LNCAP (cell line): ENCODE results near the gene LTN1.

ENCODE experiments used
- TF ChIP-seq, protein P1 (sequence below): fragments of 450-650 bp; IDR thresholded peaks from 2 replicates; pipeline ENCODE4 v1.5.1; 2017; ENCODE audit warnings: mild to moderate bottlenecking

LTN1 gene, protein sequence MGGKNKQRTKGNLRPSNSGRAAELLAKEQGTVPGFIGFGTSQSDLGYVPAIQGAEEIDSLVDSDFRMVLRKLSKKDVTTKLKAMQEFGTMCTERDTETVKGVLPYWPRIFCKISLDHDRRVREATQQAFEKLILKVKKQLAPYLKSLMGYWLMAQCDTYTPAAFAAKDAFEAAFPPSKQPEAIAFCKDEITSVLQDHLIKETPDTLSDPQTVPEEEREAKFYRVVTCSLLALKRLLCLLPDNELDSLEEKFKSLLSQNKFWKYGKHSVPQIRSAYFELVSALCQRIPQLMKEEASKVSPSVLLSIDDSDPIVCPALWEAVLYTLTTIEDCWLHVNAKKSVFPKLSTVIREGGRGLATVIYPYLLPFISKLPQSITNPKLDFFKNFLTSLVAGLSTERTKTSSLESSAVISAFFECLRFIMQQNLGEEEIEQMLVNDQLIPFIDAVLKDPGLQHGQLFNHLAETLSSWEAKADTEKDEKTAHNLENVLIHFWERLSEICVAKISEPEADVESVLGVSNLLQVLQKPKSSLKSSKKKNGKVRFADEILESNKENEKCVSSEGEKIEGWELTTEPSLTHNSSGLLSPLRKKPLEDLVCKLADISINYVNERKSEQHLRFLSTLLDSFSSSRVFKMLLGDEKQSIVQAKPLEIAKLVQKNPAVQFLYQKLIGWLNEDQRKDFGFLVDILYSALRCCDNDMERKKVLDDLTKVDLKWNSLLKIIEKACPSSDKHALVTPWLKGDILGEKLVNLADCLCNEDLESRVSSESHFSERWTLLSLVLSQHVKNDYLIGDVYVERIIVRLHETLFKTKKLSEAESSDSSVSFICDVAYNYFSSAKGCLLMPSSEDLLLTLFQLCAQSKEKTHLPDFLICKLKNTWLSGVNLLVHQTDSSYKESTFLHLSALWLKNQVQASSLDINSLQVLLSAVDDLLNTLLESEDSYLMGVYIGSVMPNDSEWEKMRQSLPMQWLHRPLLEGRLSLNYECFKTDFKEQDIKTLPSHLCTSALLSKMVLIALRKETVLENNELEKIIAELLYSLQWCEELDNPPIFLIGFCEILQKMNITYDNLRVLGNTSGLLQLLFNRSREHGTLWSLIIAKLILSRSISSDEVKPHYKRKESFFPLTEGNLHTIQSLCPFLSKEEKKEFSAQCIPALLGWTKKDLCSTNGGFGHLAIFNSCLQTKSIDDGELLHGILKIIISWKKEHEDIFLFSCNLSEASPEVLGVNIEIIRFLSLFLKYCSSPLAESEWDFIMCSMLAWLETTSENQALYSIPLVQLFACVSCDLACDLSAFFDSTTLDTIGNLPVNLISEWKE (N-terminal part only)

DNA sequence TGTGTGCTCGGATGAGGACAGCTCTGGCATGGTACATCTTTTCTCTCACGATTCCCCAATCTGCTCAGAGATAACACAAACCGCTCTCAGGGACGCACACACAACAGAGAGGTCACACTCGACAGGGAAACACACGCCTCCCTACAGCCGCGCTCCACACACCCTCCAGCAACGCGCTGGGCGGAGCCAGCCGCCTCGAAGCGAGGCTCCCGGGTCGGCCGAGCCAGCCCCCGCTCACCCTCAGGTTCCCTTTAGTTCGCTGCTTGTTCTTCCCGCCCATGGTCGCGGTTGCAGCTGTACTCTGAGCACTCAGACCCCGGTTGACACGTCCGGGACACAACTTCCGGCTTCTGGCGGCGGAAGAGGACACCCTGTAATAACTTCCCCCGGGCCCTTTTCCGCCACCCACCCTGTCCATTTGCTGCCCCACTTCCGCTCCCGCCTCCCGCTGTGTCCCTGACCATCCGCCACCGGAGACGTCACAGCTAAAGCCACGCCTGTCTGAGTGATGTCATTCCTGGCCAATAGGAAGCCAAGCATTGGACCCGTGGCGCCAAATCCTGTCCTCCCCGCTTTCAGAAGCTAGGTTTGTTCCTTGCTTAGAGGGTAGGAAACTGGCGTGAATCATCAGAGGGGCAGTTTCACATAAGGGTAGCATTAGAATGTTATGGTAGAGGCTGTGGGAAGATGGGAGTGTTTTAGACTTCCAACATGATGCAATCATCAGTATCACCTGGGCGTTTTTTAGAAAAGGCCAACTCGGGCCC is at the start of gene LTN1:
TSS of gene LTN1 (minus strand) at position 352 of the 767 bp plus-strand sequence. CDS start at position 280, 72 bp downstream.
- TF ChIP-seq, protein P1, sequence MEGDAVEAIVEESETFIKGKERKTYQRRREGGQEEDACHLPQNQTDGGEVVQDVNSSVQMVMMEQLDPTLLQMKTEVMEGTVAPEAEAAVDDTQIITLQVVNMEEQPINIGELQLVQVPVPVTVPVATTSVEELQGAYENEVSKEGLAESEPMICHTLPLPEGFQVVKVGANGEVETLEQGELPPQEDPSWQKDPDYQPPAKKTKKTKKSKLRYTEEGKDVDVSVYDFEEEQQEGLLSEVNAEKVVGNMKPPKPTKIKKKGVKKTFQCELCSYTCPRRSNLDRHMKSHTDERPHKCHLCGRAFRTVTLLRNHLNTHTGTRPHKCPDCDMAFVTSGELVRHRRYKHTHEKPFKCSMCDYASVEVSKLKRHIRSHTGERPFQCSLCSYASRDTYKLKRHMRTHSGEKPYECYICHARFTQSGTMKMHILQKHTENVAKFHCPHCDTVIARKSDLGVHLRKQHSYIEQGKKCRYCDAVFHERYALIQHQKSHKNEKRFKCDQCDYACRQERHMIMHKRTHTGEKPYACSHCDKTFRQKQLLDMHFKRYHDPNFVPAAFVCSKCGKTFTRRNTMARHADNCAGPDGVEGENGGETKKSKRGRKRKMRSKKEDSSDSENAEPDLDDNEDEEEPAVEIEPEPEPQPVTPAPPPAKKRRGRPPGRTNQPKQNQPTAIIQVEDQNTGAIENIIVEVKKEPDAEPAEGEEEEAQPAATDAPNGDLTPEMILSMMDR = no peak

DNA sequence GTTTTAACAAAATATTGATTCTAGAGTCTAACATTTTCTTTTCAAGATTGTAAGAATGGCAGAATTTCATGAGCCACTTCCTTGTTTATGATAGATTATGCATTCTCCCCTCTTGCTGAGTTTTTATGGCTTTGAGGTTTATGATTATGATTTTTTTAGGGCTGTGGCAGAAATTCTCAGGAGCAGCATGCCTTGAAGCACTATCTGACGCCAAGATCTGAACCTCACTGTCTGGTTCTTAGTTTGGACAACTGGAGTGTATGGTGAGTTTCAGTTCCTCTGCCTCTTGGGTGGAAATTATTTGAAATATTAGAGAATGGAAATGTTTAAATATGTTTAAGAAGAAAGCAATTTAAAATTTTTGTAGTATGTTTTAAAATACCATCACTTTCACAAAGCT is 42.0 kb upstream of the LTN1 start:
- TF ChIP-seq, protein P1 = no peak

DNA sequence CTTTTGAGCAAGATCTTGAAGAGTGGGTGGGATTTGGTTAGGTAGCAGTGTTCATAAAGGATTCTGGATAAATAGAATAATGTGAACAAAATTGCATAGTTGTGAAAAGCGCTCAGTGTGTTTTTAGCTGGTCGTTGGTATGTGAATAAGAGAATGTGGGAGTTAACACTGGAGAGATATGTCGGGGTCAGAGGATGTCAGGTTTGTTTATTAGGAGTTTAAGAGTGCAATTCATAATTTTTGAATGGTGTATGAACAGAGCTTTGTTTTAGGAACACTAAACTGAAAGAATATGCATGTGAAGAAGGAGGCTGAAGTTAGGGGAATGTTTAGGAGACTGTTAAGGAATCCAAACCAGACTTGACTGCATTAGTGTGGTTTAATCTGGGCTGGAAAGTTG is 41.2 kb upstream of the LTN1 start:
- TF ChIP-seq, protein P1 = no peak

DNA sequence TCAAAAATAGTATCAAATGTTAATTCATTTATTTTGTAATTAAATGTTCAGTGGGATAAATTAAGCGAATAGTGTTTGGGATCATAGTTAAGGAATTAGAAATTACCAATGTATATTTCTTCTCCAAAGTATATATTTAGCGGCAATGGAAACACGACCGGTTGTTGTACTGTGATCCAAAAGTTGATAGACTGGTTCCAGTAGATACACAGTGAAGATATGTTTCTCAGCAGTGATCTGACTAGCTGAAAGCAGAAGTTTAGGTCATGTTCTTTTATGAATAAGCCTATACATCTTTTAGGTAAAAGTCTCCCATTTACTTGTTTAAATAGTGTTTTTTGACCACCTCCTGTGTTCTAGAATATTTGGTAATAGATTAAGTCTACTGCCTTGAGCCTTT is 40.6 kb upstream of the LTN1 start:
- TF ChIP-seq, protein P1 = no peak

DNA sequence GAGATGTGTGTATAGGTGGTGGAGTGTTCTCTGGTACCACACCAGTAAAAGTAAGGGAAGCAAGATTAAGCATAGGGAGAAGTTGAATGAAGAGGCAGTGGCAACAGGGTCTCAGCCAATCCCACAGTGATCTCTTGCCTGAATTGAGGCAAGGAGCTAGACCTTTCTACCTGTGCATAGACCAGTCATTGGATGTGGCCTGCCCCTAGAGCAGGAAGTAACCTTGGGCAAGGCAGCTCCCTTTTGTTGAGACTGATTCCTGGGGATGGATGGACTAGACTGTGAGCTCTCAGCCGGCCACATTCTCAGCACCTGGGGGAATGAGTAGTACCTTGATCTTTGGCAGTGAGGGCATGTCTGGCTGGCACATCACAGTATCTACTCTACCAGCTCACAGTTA is 38.2 kb upstream of the LTN1 start:
- TF ChIP-seq, protein P1 = no peak

DNA sequence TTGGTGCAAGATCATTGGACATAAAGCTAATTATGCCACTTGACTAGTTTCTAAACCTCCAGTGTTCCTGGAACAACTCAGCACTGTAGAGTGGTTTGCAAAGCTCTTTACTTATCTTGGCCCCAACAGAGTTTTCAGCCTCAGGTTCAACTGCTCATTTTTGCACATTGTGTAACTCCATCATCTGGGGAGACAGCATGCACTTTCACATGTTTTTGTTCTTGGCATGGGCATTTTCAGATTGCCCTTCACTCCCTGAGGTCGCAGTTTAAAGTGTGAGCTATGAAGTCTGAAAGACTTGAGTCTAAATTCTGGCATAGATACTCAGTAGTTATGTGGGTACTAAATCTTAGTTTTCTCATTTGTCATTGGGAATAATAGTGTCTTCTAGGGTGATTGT is 36.8 kb upstream of the LTN1 start:
- TF ChIP-seq, protein P1 = no peak
